Umbilical cord (tissue), 1 donor: ENCODE measurements around the gene ZSCAN25. TPM values are rescaled to one million over a fixed set of nuclear protein-coding genes. Genes with fewer than 3 reads are reported as not detected.

Experiments used
- total RNA-seq: library from RNA; depleted of rRNA; stranded (reverse); fragments of >200 nt; gene quantifications from one replicate; pipeline ENCODE4 v1.2.3, GENCODE V29; 2014; ENCODE audit warnings: low replicate concordance; ENCODE audit not compliant: insufficient read depth

The ZSCAN25 gene
- total RNA-seq, 1 donor from 2014 or later, result 10.6 TPM

Other genes starting within 250 kb of the ZSCAN25 start
- 45.7 TPM for gene ARPC1B, start 242.2 kb upstream of the ZSCAN25 start, total RNA-seq
- gene PDAP1, start 208.3 kb upstream of the ZSCAN25 start, total RNA-seq, result 29.6 TPM
- gene BUD31, start 208.0 kb upstream of the ZSCAN25 start, total RNA-seq, result 127 TPM
- 9.6 TPM for gene PTCD1, start 178.1 kb upstream of the ZSCAN25 start, total RNA-seq
- 16.1 TPM for gene CPSF4, start 178.0 kb upstream of the ZSCAN25 start, total RNA-seq
- gene ATP5MF, start 150.8 kb upstream of the ZSCAN25 start, total RNA-seq, result 39.7 TPM
- gene ZNF789, start 144.1 kb upstream of the ZSCAN25 start, total RNA-seq, result 8.9 TPM
- 35.6 TPM for gene ZNF394, start 116.7 kb upstream of the ZSCAN25 start, total RNA-seq
- gene ZKSCAN5, start 112.3 kb upstream of the ZSCAN25 start, total RNA-seq, result 14.4 TPM
- 8.4 TPM for gene FAM200A, start 64.8 kb upstream of the ZSCAN25 start, total RNA-seq
- 86.2 TPM for gene ZNF655, start 58.3 kb upstream of the ZSCAN25 start, total RNA-seq
- gene TMEM225B, start 18.7 kb upstream of the ZSCAN25 start, total RNA-seq, result not detected
- gene CYP3A5, start 63.0 kb downstream of the ZSCAN25 start, total RNA-seq, result 25.8 TPM
- gene CYP3A7, start 118.2 kb downstream of the ZSCAN25 start, total RNA-seq, result 1.2 TPM
- 0.72 TPM for gene CYP3A4, start 167.2 kb downstream of the ZSCAN25 start, total RNA-seq
- 1.9 TPM for gene CYP3A43, start 211.1 kb downstream of the ZSCAN25 start, total RNA-seq